Endothelial cell (in vitro differentiated cells): Measurements from ENCODE around the gene SYNDIG1. TPM values are rescaled to one million over a fixed set of nuclear protein-coding genes. Genes with fewer than 3 reads are reported as not detected.

ENCODE experiments used
- DNase-seq: peaks from one replicate; pipeline ENCODE4 v3.0.0; 2021; ENCODE audit warnings: low spot score
- H3K27ac Mint-ChIP-seq: one replicate; pipeline ENCODE4 v1.8.0; 2021; ENCODE audit warnings: mixed read lengths, inconsistent platforms; ENCODE audit not compliant: unreplicated experiment
- H3K27me3 Mint-ChIP-seq: one replicate; pipeline ENCODE4 v1.8.0; 2021; ENCODE audit warnings: mild to moderate bottlenecking, moderate library complexity, mixed read lengths, inconsistent platforms; ENCODE audit not compliant: unreplicated experiment
- H3K36me3 Mint-ChIP-seq: one replicate; pipeline ENCODE4 v1.8.0; 2021; ENCODE audit warnings: mild to moderate bottlenecking, low read depth, mixed read lengths, inconsistent platforms; ENCODE audit not compliant: unreplicated experiment
- H3K4me1 Mint-ChIP-seq: one replicate; pipeline ENCODE4 v1.8.0; 2021; ENCODE audit warnings: mild to moderate bottlenecking, mixed read lengths, inconsistent platforms; ENCODE audit not compliant: unreplicated experiment
- H3K4me3 Mint-ChIP-seq: one replicate; pipeline ENCODE4 v1.8.0; 2021; ENCODE audit warnings: mild to moderate bottlenecking, mixed read lengths, inconsistent platforms; ENCODE audit not compliant: unreplicated experiment
- H3K9me3 Mint-ChIP-seq: one replicate; pipeline ENCODE4 v1.8.0; 2021; ENCODE audit warnings: mixed read lengths, inconsistent platforms; ENCODE audit not compliant: unreplicated experiment
- CTCF ChIP-seq: fragments of 200-600 bp; sonication (generic); IDR thresholded peaks from one replicate; pipeline ENCODE4 v1.5.0; 2021; ENCODE audit warnings: antibody characterized with exemption; ENCODE audit not compliant: unreplicated experiment
- total RNA-seq: library from RNA; stranded (reverse); fragmentation: NEBNext Ultra II Directional; extraction: Animal tissue kit (Norgen Biotek cat#: 25700); gene quantifications from one replicate; pipeline ENCODE4 v1.2.1, GENCODE V29; 2021; ENCODE audit not compliant: unreplicated experiment

The SYNDIG1 gene
- total RNA-seq, 1 donor from 2014 or later = 8.1 TPM

DNA sequence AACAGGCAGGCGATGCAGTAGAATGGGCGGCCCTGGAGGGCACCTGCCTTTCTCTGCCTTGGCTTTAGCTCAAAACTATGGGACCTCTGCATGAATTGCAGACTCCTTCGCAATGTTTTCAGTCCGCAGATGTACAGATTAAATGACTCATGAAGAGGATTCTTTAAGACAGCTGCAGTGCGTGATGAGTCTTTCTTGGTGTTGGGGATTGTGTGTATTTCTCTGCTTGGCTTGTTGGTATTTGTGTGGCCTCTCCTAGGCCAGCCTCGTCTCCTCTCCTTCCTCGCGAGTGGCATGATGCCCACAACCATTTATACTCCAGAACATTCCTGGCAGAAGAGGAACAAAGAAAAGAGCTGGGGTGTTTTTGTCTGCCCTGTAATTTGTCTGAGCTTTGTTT, 110.6 kb downstream of the SYNDIG1 start:
- TF ChIP-seq CTCF = no peak
- no peak overlapping the region for H3K27ac Mint-ChIP-seq
- no peak overlapping the region for H3K4me3 Mint-ChIP-seq
- peaks cover 3% of the 10 kb centered on the region for H3K4me1 Mint-ChIP-seq
- no peaks in the 10 kb centered on the region for H3K9me3 Mint-ChIP-seq
- H3K36me3 Mint-ChIP-seq = no peaks in the 10 kb centered on the region
- no peak for DNase-seq
- H3K27me3 Mint-ChIP-seq = no peaks in the 10 kb centered on the region

GRCh38 chr20:24580855-24581254, 111.4 kb downstream of the SYNDIG1 start:
- Mint-ChIP-seq H3K36me3 (no peaks in the 10 kb centered on the region), H3K4me1 (peaks cover 3% of the 10 kb centered on the region), H3K4me3 (no peak overlapping the region), H3K27me3 (peaks cover 1% of the 10 kb centered on the region), H3K9me3 (no peaks in the 10 kb centered on the region), H3K27ac (no peak overlapping the region)
- no peak for DNase-seq
- no peak for TF ChIP-seq CTCF

DNA sequence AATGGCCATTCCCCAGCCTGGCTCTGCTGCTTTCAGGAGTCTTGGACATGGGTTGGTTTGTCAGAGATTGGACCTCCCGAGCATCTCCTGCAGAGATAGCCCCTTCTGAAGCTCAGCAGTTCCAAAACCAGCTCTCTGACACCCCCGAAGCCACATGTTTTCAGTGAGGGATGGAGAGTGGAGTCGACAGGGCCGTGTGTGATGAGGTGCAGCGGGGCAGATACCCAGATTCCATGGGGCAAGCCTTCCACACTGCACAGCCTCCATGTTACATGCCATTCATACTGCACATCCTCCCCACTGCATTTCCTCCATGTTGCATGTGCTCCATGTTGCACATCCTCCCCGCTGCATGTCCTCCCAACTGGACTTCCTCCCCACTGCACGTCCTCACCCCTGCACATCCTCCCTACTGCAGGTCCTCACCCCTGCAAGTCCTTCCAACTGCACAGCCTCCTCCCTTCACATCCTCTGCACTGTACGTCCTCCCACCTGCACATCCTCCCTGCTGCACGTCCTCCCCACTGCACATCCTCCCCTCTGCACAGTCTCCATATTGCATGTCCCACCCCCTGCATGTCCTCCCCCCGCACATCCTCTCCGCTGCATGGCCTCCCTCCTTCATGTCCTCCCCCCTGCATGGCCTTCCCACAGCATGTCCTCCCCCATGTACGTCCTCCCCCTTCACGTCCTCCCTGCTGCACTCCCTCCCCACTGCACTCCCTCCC, 112.2 kb downstream of the SYNDIG1 start:
- TF ChIP-seq CTCF = no peak
- H3K4me1 Mint-ChIP-seq = peaks cover 3% of the 10 kb centered on the region
- no peak for DNase-seq
- H3K4me3 Mint-ChIP-seq = no peak overlapping the region
- peaks cover 1% of the 10 kb centered on the region for H3K27me3 Mint-ChIP-seq
- no peaks in the 10 kb centered on the region for H3K9me3 Mint-ChIP-seq
- H3K27ac Mint-ChIP-seq = no peak overlapping the region
- no peaks in the 10 kb centered on the region for H3K36me3 Mint-ChIP-seq

DNA sequence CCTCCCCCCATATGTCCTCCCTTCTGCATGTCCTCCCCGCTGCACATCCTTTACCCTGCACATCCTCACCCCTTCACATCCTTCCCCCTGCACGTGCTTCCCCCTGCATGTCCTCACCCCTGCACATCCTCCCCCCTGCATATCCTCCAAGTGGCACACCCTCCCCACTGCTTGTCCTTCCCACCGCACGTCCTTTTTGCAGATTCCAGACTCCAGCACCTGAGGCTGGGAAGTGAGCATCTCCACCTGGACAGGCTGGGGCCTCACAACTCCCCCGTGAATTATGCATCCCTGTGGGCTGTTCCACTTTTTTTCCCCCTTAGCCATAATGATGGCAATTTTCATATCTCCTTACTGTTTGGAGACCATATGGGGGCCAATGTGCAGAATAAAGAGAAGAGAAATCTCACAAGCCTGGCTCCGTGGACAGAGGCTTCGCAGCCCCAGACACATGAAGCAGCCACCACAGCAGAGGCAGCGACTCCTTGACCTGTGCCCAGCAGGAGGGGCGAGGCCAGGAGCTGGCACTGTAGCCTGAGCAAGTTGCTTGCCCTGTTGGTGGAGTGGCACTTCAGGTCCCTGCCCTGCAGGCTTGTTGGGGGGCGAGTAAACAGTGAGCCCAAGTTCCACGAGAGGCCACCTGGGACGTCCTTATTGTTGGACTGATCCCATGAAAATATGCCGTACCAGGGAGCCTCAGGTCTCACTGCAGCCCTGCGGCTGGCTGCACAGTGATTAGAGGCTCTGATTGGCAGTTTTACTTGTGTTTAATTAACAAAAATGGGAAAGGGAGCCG, 113.1 kb downstream of the SYNDIG1 start:
- peaks cover 1% of the 10 kb centered on the region for H3K27me3 Mint-ChIP-seq
- no peaks in the 10 kb centered on the region for H3K9me3 Mint-ChIP-seq
- no peak for TF ChIP-seq CTCF
- DNase-seq = no peak
- H3K36me3 Mint-ChIP-seq = no peaks in the 10 kb centered on the region
- H3K27ac Mint-ChIP-seq = no peak overlapping the region
- no peak overlapping the region for H3K4me3 Mint-ChIP-seq
- H3K4me1 Mint-ChIP-seq = peaks cover 3% of the 10 kb centered on the region

GRCh38 chr20:24583169-24583792, 113.9 kb downstream of the SYNDIG1 start:
- Mint-ChIP-seq H3K4me1 (peaks cover 3% of the 10 kb centered on the region), H3K36me3 (no peaks in the 10 kb centered on the region), H3K27ac (no peak overlapping the region), H3K27me3 (peaks cover 1% of the 10 kb centered on the region), H3K4me3 (no peak overlapping the region), H3K9me3 (no peaks in the 10 kb centered on the region)
- TF ChIP-seq CTCF = no peak
- DNase-seq = no peak
